A673 (cell line): ENCODE data around the gene RBBP6. TPM values are rescaled to one million over a fixed set of nuclear protein-coding genes. Genes with fewer than 3 reads are reported as not detected.
A peak's percentile ranks its signal among the peaks of the same experiment; 100 is the strongest.

Experiments
- BruUV-seq: library from RNA; stranded (reverse); fragments of 400-500 nt; replicated peaks from 2 replicates; lab custom pipeline; 2021; lab: Mats Ljungman, UMichigan
- CTCF ChIA-PET: fragments of 300-600 bp; sonication (Branson Sonifier 250); formaldehyde crosslinking; loops from one replicate; lab custom pipeline; 2022; ENCODE audit warnings: antibody characterized with exemption; lab: Charles Lee
- POLR2A ChIA-PET: fragments of 300-600 bp; sonication (Branson Sonifier 250); formaldehyde crosslinking; loops from one replicate; lab custom pipeline; 2022; ENCODE audit warnings: antibody characterized with exemption; ENCODE audit not compliant: low non-redundant PET; lab: Charles Lee
- DNase-seq: peaks from one replicate; pipeline ENCODE4 v3.0.0-alpha.2; 2015; ENCODE audit warnings: low spot score
- H3K27ac ChIP-seq: fragments of 200-600 bp; sonication (generic); 2 replicates; pipeline ENCODE4 v1.5.1; 2016; ENCODE audit warnings: mixed run types, low read depth, mild to moderate bottlenecking, mixed read lengths, antibody characterized with exemption, low read length; ENCODE audit not compliant: poor library complexity, severe bottlenecking
- H3K27me3 ChIP-seq: fragments of 200-600 bp; sonication (generic); replicated peaks from 2 replicates; pipeline ENCODE4 v1.6.1; 2017; ENCODE audit warnings: mixed run types, low read depth, mild to moderate bottlenecking, mixed read lengths, antibody characterized with exemption, low read length; ENCODE audit not compliant: insufficient read depth, poor library complexity
- H3K36me3 ChIP-seq: fragments of 200-600 bp; sonication (generic); 2 replicates; pipeline ENCODE4 v1.6.1; 2016; ENCODE audit warnings: mixed run types, mild to moderate bottlenecking, mixed read lengths, antibody characterized with exemption, low read length; ENCODE audit not compliant: insufficient read depth, poor library complexity, severe bottlenecking
- H3K4me1 ChIP-seq: fragments of 200-600 bp; sonication (generic); 2 replicates; pipeline ENCODE4 v1.6.1; 2017; ENCODE audit warnings: mixed run types, mild to moderate bottlenecking, mixed read lengths, antibody characterized with exemption, low read length; ENCODE audit not compliant: insufficient read depth, poor library complexity, severe bottlenecking
- H3K4me3 ChIP-seq: fragments of 200-600 bp; sonication (generic); 2 replicates; pipeline ENCODE4 v1.5.1; 2016; ENCODE audit warnings: low read depth, mixed run types, mild to moderate bottlenecking, mixed read lengths, low read length; ENCODE audit not compliant: poor library complexity, severe bottlenecking
- H3K9me3 ChIP-seq: fragments of 200-600 bp; sonication (generic); 2 replicates; pipeline ENCODE4 v1.6.1; 2016; ENCODE audit warnings: mixed run types, low read depth, mild to moderate bottlenecking, mixed read lengths, antibody characterized with exemption, low read length; ENCODE audit not compliant: poor library complexity, severe bottlenecking
- EZH2 ChIP-seq: fragments of 200-600 bp; sonication (generic); IDR thresholded peaks from 2 replicates; pipeline ENCODE4 v1.6.1; 2017; ENCODE audit warnings: borderline replicate concordance, low read depth, mild to moderate bottlenecking, mixed read lengths, antibody characterized with exemption, low read length; ENCODE audit not compliant: poor library complexity, severe bottlenecking
- intact Hi-C: fragments of 100-400 bp; cut with micrococcal nuclease; formaldehyde crosslinking; loops from one replicate; pipeline ENCODE4 v1.10.0; 2022; ENCODE audit not compliant: unreplicated experiment
- total RNA-seq: library from RNA; stranded (reverse); gene quantifications from 2 replicates; pipeline ENCODE4 v1.2.3, GENCODE V29; 2021
- TF ChIP-seq, protein P1 (sequence below): fragments of 300-800, 200-600 bp; sonication (generic); conservative IDR thresholded peaks from 2 replicates; pipeline ENCODE4 v1.5.1; 2017; ENCODE audit warnings: low read depth, mild to moderate bottlenecking, antibody characterized with exemption, low read length, moderate library complexity, mixed read lengths

The RBBP6 gene
- total RNA-seq, 1 experiment from 2014 or later = 78.9 TPM

DNA sequence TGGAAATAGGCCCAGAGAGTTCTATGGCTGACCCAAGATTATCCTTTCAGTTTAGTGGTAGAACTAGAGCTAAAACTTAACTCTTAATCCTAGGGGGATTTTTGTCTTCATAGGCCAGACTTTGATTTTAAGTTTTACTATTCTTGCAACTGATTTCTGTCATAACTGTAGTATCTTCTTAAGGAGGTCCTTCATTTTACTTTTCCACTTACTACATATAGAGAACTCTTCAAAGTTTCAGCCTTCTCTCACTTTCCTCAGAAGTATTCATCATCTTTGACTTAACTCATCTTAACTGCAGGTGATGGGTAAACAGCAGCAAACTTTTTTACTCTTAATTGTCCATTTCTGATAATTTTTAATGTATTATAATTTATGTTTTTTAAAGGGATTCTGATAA is 23.4 kb downstream of the RBBP6 start:
- no peaks in the 10 kb centered on the region for H3K9me3 ChIP-seq
- TF ChIP-seq, protein P1, sequence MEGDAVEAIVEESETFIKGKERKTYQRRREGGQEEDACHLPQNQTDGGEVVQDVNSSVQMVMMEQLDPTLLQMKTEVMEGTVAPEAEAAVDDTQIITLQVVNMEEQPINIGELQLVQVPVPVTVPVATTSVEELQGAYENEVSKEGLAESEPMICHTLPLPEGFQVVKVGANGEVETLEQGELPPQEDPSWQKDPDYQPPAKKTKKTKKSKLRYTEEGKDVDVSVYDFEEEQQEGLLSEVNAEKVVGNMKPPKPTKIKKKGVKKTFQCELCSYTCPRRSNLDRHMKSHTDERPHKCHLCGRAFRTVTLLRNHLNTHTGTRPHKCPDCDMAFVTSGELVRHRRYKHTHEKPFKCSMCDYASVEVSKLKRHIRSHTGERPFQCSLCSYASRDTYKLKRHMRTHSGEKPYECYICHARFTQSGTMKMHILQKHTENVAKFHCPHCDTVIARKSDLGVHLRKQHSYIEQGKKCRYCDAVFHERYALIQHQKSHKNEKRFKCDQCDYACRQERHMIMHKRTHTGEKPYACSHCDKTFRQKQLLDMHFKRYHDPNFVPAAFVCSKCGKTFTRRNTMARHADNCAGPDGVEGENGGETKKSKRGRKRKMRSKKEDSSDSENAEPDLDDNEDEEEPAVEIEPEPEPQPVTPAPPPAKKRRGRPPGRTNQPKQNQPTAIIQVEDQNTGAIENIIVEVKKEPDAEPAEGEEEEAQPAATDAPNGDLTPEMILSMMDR = no peak
- no peak for TF ChIP-seq EZH2
- ChIA-PET CTCF (interaction anchor here (0.7 kb wide), 1 partner anchor 373 kb away, joined by 7 read pairs; no protein-coding TSS in a partner anchor), POLR2A (no interaction called here)
- H3K27ac ChIP-seq = no peak overlapping the region
- no peak for DNase-seq
- no TSS peak for BruUV-seq
- no peaks in the 10 kb centered on the region for H3K27me3 ChIP-seq
- intact Hi-C loops = loop anchor here (5.0 kb wide), 1 partner anchor 244 kb away; no protein-coding TSS in a partner anchor
- peaks cover 100% of the 10 kb centered on the region for H3K36me3 ChIP-seq
- no peak overlapping the region for H3K4me3 ChIP-seq
- no peaks in the 10 kb centered on the region for H3K4me1 ChIP-seq

DNA sequence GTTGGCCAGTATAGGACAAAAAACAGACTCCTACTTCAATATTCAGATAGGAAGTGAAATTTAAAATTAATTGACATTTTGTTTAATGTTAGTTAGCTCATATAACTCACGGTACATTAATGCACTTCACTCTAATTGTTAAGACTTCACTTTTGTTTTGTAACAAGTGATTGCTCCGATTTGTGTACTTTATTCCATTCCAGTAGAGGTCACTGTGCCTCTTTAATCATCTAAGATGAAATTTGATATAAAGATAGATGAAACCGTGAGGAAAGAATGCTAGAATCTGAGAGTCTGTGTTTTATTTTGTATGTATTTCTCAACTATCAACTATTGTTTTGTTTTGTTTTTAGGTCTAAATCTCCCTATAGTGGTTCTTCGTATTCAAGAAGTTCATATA is 29.0 kb downstream of the RBBP6 start:
- DNase-seq = peak; percentile 55
- H3K4me1 ChIP-seq = no peaks in the 10 kb centered on the region
- H3K36me3 ChIP-seq = peaks cover 99% of the 10 kb centered on the region
- no peak overlapping the region for H3K4me3 ChIP-seq
- TF ChIP-seq EZH2 = no peak
- TF ChIP-seq, protein P1 = peak; percentile 57
- no peaks in the 10 kb centered on the region for H3K9me3 ChIP-seq
- H3K27ac ChIP-seq = no peak overlapping the region
- intact Hi-C loops = loop anchor here (5.0 kb wide), 1 partner anchor 124 kb away; no protein-coding TSS in a partner anchor
- ChIA-PET CTCF (interaction anchor here (1.0 kb wide), 1 partner anchor 339 kb away, joined by 3 read pairs; no protein-coding TSS in a partner anchor), POLR2A (interaction anchor here (0.6 kb wide), 1 partner anchor 512 kb away, joined by 3 read pairs; no protein-coding TSS in a partner anchor)
- no peaks in the 10 kb centered on the region for H3K27me3 ChIP-seq
- BruUV-seq = no TSS peak

DNA sequence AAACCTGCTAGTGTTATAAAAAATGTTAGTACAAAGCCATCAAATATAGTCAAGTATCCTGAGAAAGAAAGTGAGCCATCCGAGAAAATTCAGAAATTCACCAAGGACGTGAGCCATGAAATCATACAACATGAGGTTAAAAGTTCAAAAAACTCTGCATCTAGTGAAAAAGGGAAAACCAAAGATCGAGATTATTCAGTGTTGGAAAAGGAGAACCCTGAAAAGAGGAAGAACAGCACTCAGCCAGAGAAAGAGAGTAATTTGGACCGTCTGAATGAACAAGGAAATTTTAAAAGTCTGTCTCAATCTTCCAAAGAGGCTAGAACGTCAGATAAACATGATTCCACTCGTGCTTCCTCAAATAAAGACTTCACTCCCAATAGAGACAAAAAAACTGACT is 31.7 kb downstream of the RBBP6 start:
- peaks cover 72% of the 10 kb centered on the region for H3K36me3 ChIP-seq
- no TSS peak for BruUV-seq

More for the DNA sequence above, 31.7 kb downstream of the RBBP6 start:
- Histone ChIP-seq H3K9me3 (no peaks in the 10 kb centered on the region), H3K4me3 (no peak overlapping the region), H3K27ac (peak overlapping the region; percentile 17), H3K4me1 (no peaks in the 10 kb centered on the region), H3K27me3 (no peaks in the 10 kb centered on the region)
- intact Hi-C loops = no loop called here
- ChIA-PET POLR2A (no interaction called here), CTCF (no interaction called here)
- no peak for TF ChIP-seq EZH2
- TF ChIP-seq, protein P1 = no peak
- DNase-seq = no peak
